G401 (cell line): ENCODE measurements around the gene ARHGAP15. TPM values are rescaled to one million over a fixed set of nuclear protein-coding genes. Genes with fewer than 3 reads are reported as not detected.

Experiments used
- DNase-seq: peaks from one replicate; pipeline ENCODE4 v3.0.0-alpha.2; 2015; ENCODE audit warnings: low spot score
- in situ Hi-C: cut with HindIII; loops from 2 replicates; pipeline ENCODE4 v1.10.0; 2016; ENCODE audit warnings: low sequenced_read_pairs, mixed read lengths
- total RNA-seq: library from RNA; depleted of rRNA; stranded (reverse); fragments of >200 nt; shearing (Covaris generic); gene quantifications from 2 replicates; pipeline ENCODE4 v1.2.3, GENCODE V29; 2014

Gene ARHGAP15
- total RNA-seq, 1 experiment from 2014 or later: not detected

- DNase-seq: peak; percentile 69
- in situ Hi-C loops: no loop called here
These were observed 33.1 kb downstream of the ARHGAP15 start for GRCh38 chr2:143162123-143162837.

GRCh38 chr2:143162997-143163396, 33.8 kb downstream of the ARHGAP15 start:
- no peak for DNase-seq
- in situ Hi-C loops: no loop called here

GRCh38 chr2:143163499-143163898, 34.3 kb downstream of the ARHGAP15 start:
- DNase-seq: no peak

GRCh38 chr2:143165291-143165690, 36.1 kb downstream of the ARHGAP15 start:
- in situ Hi-C loops: no loop called here
- DNase-seq: no peak

More at GRCh38 chr2:143163499-143163898, 34.3 kb downstream of the ARHGAP15 start:
- in situ Hi-C loops: no loop called here

GRCh38 chr2:143169105-143169504, 39.9 kb downstream of the ARHGAP15 start:
- in situ Hi-C loops: no loop called here
- DNase-seq: no peak

GRCh38 chr2:143171817-143172216, 42.6 kb downstream of the ARHGAP15 start:
- in situ Hi-C loops: no loop called here
- peak; percentile 28 for DNase-seq

- in situ Hi-C loops: no loop called here
- no peak for DNase-seq
These were observed 46.2 kb downstream of the ARHGAP15 start for GRCh38 chr2:143175438-143175837.

GRCh38 chr2:143176606-143177005, 47.4 kb downstream of the ARHGAP15 start:
- DNase-seq: no peak
- in situ Hi-C loops: no loop called here

- no peak for DNase-seq
- in situ Hi-C loops: no loop called here
These were observed 48.0 kb downstream of the ARHGAP15 start for GRCh38 chr2:143177096-143177786.

- no peak for DNase-seq
- in situ Hi-C loops: no loop called here
These were observed 52.3 kb downstream of the ARHGAP15 start for GRCh38 chr2:143181494-143181893.

GRCh38 chr2:143182649-143183048, 53.4 kb downstream of the ARHGAP15 start:
- no peak for DNase-seq
- in situ Hi-C loops: no loop called here

- no peak for DNase-seq
- in situ Hi-C loops: no loop called here
These were observed 54.7 kb downstream of the ARHGAP15 start for GRCh38 chr2:143183804-143184463.

GRCh38 chr2:143186876-143187275, 57.7 kb downstream of the ARHGAP15 start:
- in situ Hi-C loops: no loop called here
- DNase-seq: no peak

GRCh38 chr2:143190431-143190830, 61.2 kb downstream of the ARHGAP15 start:
- in situ Hi-C loops: no loop called here
- DNase-seq: no peak

GRCh38 chr2:143192106-143192505, 62.9 kb downstream of the ARHGAP15 start:
- peak; percentile 1 for DNase-seq
- in situ Hi-C loops: no loop called here

- DNase-seq: peak; percentile 36
- in situ Hi-C loops: no loop called here
These were observed 63.5 kb downstream of the ARHGAP15 start for GRCh38 chr2:143192716-143193115.

- DNase-seq: peak; percentile 64
- in situ Hi-C loops: no loop called here
These were observed 63.9 kb downstream of the ARHGAP15 start for GRCh38 chr2:143193121-143193520.

GRCh38 chr2:143195511-143195910, 66.3 kb downstream of the ARHGAP15 start:
- in situ Hi-C loops: no loop called here
- no peak for DNase-seq

- no peak for DNase-seq
- in situ Hi-C loops: no loop called here
These were observed 74.8 kb downstream of the ARHGAP15 start for GRCh38 chr2:143204062-143204461.

GRCh38 chr2:143205106-143205764, 76.0 kb downstream of the ARHGAP15 start:
- in situ Hi-C loops: no loop called here
- peak; percentile 5 for DNase-seq
